SW 1271 (cell line): ENCODE data around the gene SARS1.
"Not testable (repeated sequence)": the region's sequence is repeated elsewhere in the genome, so short reads cannot be mapped to it uniquely, and the experiment has no call there.

ENCODE experiments used
- DNase-seq, 2 experiments: peaks; one replicate each; lab custom pipeline; 2025; lab: John Stamatoyannopoulos, UW

The SARS1 gene

DNA sequence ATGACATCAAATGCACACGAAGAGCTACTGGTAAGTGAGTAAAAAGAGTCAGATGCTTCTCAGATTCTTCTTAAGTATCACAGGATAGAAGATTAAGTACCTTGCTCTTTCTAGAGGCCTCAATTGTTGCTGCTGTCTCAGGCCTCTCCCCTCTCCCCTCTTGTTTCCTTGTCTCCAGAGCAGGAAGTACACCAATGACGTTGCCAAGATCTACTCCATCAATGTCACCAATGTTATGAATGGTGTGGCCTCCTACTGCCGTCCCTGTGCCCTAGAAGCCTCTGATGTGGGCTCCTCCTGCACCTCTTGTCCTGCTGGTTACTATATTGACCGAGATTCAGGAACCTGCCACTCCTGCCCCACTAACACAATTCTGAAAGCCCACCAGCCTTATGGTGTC, 21.3 kb upstream of the SARS1 start:
- no peak for DNase-seq

DNA sequence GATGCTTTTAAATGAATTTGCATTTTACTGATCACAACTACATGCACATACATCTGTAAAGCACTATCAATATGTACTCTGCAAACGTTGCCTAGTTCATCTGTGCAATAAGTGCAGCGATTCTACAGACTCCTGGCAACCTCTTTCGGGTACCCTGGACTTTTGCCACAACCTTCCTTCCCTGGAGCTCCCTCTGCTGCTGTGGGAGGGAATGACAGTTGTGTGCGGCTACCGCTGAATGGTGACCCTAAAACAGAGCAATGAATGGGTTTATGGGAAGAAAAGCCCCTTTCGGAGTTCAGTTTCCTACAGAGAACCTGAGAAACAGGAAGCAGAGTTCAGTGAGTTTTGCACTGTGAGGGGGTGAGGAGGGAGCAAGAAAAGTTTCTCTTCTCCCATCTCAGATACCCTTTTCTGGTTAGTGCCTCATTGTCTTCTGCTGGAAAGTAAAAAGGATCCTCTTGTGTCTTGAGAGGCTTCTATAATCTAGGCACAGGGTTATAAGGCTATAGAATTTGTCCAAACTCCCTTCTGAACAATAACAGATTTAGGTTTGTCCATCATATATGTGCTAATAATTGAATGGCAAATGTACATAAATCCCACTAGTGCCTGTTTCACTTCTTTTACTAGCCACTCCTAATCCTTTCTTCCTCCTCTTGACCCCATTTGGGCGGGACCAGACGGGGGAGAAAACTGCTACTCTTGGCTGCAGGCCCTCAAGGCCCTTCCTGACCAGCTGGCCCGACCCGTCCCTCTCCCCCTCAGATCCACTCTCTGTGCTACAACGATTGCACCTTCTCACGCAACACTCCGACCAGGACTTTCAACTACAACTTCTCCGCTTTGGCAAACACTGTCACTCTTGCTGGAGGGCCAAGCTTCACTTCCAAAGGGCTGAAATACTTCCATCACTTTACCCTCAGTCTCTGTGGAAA, 19.8 kb upstream of the SARS1 start:
- no peak for DNase-seq

DNA sequence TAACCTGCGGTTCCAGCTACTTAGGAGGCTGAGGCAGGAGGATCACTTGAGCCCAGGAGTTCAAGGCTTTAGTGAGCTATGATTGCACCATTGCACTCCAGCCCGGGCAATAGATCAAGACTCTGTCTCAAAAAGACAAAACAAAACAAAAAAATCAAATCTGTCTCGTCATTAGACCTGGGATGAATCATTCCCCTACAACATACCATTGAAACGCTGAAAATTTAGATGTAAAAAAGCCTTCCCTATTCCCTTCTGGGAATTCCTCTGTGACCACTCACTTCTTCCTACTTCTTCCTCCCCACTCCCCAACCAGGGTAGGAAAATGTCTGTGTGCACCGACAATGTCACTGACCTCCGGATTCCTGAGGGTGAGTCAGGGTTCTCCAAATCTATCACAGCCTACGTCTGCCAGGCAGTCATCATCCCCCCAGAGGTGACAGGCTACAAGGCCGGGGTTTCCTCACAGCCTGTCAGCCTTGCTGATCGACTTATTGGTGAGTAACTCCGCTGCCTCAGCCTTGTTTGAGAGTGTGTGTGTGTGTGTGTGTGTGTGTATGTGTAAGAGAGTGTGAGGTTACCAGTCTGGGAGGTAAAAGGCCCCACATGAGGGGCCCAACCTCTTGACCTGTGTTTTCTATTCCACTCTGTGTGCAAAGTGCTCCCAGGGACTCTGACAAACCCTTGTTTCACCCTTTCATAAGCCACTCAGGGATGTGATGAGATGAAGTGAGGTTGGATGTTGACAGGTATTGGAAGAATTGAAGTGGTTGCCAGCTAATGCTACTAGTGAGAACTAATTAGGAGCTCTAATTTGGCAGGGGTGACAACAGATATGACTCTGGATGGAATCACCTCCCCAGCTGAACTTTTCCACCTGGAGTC, 16.3 kb upstream of the SARS1 start:
- DNase-seq = peak; percentile 63 to 82

DNA sequence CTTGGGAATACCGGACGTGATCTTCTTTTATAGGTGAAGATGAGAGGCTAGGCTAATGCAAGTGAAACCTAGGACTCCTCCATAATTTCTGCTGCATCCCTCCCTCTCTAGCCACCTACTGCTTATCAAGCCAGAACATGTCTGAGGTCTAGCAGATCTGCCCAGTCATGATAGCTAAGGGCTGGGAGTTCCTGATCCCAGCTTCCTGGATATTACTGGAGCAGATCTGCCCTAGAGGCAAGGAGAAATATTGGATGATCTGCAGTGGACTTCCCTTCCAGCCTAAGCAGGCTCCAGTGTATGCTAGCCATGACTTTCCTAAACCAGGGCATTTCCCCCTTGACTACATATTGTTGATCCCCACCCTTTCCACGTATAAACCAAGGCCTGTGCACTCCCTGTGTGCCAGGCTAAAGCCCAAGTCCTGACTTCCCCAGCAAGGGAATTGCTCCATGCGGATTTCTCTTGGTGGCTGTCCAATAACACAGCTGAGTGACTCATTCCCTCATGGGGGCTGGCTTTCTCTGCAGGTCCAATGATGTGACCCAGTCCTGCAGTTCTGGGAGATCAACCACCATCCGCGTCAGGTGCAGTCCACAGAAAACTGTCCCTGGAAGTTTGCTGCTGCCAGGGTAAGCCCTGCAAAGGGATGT, 15.5 kb upstream of the SARS1 start:
- no peak for DNase-seq

DNA sequence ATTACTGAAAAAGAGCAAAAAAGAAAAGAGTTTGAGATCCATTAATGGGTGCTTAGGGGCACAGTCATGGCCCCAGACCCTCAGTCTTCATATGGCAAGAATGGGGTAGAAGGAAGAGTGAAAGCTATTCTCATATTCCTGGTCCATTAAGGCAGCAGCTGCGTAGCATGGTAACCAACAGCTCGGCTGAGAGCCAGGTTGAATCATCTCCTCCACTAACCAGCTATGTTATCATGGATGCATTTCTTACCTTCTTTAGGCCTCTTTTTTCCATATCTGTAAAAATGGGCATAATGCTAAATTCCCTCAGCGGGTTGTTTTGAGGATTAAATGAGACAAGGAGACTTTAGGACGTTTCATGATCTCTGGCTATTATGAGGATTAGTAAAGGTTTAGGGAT, 15.0 kb upstream of the SARS1 start:
- no peak for DNase-seq

DNA sequence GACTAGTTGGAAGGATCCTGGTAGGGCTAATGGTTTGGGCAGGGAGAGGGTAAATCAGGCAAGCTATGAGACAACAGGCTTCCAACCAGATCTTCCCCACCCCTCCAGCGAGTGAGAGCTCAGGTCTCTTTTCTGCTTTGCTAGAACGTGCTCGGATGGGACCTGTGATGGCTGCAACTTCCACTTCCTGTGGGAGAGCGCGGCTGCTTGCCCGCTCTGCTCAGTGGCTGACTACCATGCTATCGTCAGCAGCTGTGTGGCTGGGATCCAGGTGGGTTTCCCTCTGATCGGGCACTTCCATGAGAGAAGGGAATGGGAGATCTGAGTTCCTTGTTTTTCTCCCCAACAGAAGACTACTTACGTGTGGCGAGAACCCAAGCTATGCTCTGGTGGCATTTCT, 14.0 kb upstream of the SARS1 start:
- no peak for DNase-seq

DNA sequence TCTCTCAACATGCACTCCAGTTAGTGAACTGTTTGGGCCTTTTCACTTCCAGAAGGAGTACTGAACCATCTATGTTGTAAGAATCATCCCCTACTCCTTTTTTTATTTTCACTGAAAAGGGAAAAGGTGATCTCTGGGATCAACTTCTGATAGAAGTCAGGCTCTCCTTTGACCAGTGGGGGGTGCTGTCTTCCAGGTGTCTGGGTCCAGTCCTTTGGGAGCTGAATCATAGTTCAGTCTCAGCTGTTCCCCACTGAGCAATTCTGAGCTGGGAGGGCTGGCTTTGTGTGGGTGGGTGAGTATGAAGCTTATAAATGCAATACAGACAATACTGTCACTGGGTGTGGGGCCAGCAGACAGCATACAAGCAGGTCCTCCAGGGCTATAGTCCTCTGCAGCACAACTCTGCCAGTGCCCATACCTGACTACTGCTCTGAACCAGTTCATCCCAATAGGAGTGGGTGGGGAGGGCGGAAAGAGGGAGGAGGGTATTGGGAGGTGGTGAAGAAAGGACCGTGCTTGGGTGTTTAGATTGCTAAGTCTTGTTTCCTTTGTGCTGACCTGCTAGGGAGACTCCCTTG, 12.5 kb upstream of the SARS1 start:
- peak in 1 of 2 experiments; percentile 20 for DNase-seq

DNA sequence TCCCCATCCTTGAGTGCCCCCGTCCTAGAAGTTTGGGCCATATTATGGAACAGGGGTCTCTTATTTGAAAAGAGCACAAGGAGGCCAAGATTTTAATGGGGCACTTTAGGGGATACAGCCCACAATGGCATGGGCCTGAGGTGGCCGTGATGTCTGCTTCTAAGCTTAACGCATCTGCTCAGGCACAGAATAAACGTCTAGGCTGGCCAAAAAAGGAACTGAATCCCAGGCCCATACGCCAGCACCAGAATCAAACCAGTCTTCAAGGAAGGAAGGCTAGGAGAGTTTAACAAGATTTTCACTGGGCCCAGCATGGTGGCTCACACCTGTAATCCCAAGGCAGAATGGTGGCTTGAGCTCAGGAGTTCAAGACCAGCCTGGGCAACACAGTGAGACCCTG, 9.2 kb upstream of the SARS1 start:
- no peak for DNase-seq

DNA sequence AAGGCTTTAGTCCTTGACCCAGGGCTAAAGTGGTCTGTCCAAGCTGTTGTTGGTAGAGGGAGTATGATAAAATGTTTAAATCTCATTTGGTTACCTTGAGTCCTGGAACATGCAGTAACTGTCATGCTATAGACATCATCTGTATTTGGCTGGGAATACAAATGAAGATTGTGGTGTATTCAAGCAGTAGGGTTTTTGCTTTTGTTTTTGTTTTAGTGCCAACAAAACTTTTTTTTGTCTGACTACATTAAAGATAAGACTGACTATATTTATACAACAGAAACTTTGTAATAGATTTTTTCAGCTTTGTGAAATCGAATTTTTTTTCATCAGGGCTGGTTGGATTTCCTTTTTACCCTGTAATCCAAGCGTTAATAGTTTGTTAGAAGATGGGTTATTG, 7.4 kb upstream of the SARS1 start:
- DNase-seq = no peak

DNA sequence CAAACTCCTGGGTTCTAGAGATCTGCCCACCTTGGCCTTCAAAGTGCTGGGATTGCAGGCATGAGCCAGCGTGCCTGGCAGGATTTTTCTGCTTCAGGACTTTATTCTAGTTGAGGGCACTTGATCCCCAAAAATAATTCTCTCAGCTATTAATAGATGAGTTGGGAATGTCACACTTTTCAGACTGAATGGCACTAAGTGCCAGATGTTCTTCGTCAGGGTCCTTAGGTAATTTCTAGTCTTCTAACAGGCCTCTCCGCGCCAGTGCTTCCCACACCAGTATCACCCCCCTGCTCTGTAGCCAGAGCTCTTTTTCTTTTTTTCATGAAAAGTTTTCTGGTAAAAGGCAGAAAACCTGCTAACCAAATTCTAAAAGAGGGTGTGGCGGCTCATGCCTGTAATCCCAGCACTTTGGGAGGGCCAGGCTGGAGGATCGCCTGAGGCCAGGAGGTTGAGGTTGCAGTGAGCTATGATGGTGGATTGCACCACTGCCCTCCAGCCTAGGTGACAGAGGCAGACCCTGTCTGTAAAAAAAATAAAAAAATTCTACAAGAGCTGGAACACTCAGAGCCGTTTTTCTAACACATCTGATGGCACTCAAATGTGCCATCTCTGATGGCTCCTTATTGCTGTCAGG, 6.1 kb upstream of the SARS1 start:
- DNase-seq = no peak

DNA sequence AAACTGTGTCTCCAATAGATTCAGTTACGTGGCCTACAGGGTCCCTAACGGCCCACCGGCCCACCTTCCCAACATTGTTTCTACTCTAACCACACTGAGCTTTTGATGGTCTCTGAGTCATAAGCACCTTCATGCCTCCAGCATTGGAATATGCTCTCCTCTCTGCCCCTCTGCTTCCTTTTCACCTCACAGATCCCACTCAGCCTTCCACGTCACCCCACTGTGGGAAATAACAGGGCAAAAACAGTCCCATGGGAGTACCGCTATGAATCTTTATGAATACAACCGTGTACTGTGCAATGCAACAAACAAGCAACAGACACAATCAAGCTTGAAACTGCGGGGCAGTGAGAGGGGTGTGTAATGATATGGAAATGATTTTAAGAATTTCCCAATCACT, 5.3 kb upstream of the SARS1 start:
- no peak for DNase-seq

DNA sequence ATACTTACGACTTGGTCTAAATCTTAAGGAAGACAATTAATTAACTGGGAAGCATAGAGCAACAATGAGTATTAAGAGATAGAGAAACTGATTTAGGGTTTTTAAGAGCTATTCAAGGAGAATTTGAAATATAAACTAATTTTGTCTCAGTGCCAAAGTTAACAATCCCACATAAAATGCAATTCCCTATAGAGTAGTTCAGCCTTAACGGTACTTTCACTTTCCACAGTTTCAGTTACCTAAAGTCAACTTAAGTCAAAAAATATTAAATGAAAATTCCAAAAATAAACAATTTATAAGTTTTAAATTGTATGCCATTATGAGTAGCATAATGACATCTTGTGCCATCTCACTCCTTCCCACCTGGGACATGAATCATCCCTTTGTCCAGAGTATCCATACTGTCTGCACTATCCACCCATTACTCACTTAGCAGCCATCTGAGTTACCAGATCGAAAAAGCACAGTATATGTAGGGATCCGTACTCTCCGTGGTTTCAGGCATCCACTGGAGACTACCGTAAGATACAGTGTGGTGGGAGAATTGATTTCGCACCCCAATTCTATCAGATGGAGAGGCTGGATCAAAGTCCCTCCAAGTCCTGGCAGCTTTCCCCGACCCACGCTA, 4.8 kb upstream of the SARS1 start:
- no peak for DNase-seq

DNA sequence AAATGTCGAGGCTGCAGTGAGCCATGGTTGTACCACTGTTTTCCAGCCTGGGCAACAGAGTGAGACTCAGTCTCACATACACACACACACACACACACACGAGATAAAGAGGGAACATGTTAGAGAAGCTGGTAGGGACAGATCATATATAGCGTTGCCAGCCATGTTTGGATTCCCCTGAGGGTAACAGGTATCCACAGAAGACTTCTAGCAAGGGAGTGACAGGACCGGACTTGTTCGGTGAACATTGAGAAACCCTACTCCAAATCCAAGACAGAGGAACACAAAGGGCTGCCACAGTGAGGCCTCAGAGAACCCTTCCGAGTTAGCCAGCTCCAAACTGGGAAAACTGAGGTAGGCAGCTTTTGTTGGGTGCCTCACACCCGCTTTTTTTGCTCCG, 3.7 kb upstream of the SARS1 start:
- no peak for DNase-seq

DNA sequence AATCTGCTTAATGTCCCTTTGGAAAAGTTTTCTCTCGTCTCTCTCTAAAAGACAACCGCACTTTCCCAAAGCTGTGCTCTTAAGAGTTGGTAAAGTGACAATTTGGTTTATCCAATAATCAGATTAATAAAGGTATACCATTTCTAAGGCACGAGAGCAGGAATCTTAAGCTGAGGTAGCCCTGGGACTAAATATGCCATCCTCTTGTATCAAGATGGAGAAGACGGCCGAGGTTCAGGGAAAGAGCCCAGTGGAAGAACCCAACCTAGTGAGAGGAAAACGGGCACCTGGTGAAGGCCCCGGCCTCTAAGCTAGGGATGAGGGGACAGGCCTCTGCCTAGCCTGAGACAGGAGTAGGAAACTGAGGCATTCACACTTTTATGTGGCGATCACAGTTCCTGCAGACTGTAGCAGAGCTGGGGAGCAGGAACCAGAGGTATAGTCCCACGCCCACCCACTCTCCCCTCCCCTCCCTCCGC, 334 bp upstream of the SARS1 start:
- DNase-seq = no peak

DNA sequence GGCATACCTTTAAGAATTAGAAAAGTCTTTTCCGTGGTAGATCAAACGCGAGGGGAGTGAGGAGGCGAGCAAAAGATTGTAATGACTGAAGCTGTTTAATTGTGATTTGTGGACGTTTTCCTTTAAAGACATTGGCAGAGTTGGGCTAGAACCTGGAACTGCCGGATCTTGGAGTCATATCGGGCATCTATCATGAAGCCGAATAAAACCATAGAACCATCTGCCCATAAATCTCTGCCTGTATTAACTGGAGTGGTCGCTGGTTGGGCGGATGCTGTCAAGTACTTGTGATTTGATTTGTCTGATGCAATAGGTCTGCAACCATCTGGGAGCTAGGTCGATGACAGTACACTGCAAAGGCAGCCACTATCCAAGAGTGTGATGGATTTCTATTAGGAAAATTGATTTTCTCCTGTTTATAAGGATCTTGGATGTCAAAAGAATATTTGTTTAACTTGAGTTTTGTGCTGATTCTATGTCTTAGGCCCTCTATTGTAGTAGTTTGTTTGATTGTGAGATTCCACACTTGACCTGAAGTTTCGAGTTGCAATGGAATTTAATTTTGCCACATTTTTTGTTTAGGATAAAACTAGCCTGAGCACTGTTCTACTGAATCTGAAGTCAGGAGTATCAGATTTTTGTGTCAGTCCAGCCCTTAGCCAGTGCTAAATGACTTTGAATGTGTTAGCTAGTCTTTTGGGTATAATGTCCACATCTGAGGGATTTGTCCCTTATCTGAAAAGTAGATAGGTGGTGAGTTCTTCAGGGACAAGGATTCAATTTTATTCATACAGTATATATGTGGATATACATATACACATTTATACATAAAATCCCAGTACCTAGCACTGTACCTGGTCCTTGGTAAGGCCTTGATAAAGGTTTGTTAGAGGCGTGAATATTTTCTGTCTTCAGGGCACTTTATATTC, 1.2 kb downstream of the SARS1 start:
- peak in 1 of 2 experiments; percentile 57 for DNase-seq

DNA sequence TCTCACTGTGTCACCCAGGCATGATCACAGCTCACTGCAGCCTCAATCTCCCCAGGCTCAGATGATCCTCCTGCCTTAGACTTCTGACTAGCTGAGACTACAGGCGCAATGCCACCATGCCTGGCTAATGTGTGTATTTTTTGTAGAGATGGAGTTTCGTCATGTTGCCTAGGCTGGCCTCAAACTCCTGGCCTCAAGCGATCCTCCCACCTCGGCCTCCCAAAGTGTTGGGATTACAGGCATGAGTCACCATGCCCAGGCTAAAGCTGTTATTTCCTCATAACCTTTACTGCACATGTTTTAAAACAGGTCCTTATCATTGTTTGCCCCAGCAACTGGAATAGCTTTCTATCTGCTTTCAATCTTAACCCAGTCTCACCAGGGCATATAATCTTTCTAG, 2.9 kb downstream of the SARS1 start:
- no peak for DNase-seq

DNA sequence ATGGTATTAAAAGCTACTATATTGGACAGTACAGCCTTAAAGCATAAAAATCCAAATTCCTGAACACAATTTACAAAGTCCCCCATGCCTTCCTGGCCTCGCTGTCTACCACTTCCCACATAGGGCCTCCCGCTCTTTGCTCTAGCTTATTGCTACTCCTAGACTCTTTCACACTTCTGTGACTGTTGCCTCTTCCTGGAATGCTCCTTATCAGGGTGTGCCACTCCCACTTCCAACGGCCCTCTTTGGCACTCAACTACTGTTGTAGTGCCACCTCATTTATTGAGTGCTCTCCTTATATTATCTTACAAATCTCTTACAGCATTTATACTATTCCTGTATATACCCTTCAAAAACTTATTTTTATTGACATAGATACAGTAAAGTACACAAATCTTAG, 4.8 kb downstream of the SARS1 start:
- no peak for DNase-seq

DNA sequence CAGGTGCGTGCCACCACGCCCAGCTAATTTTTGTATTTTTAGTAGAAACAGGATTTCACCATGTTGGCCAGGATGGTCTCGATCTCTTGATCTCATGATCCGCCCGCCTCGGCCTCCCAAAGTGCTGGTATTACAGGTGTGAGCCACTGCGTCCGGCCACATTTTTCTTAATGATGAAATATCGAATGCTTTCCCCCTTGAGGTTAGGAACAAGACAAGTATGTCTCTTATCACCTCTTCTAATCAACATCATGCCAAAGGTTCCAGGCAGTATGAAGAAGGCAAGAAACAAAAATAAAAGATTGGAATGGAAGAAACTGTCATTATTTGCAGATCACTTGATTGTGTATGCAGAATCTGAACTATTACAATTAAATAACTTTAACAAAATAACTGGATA, 7.5 kb downstream of the SARS1 start:
- not testable (repeated sequence) for DNase-seq

DNA sequence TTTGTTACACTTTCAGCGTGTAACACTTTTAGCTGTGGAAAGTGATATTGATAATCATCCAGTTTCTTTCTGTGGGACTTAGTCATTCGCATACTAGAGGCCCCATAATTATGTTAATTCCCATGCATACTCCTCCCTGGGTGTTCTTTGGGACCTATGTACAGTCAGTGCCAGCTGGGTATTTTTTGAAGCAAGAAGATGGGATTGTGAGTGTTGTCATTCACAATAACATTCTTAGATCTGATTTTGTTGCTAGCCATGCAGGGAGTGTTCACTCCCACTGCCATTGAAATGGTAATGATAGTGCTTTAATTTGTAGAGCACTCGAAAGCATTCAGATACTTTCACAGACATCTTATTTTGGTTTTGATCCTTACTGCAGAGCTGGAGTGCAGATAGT, 11.6 kb downstream of the SARS1 start:
- DNase-seq = no peak
